ENCODE results near the gene MADD.
"Not testable (repeated sequence)": the region's sequence is repeated elsewhere in the genome, so short reads cannot be mapped to it uniquely, and the experiment has no call there.

Gene MADD

DNA sequence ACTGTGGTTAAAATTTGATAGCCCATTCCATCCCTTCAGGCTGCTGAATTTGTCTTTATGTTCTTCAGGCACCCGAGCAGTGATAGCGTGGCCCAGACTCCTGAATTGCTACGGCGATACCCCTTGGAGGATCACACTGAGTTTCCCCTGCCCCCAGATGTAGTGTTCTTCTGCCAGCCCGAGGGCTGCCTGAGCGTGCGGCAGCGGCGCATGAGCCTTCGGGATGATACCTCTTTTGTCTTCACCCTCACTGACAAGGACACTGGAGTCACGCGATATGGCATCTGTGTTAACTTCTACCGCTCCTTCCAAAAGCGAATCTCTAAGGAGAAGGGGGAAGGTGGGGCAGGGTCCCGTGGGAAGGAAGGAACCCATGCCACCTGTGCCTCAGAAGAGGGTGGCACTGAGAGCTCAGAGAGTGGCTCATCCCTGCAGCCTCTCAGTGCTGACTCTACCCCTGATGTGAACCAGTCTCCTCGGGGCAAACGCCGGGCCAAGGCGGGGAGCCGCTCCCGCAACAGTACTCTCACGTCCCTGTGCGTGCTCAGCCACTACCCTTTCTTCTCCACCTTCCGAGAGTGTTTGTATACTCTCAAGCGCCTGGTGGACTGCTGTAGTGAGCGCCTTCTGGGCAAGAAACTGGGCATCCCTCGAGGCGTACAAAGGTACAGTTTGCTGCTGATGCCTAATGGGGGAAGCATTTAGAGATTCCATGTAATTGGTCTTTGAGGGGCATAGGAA lies 4.7 kb downstream of the MADD start:
- no peak for DNase-seq (ENCODE audit: low read depth in 2 of 2)

GRCh38 chr11:47276923-47277322 lies 7.0 kb downstream of the MADD start:
- no peak for DNase-seq (ENCODE audit: low read depth in 2 of 2)

DNA sequence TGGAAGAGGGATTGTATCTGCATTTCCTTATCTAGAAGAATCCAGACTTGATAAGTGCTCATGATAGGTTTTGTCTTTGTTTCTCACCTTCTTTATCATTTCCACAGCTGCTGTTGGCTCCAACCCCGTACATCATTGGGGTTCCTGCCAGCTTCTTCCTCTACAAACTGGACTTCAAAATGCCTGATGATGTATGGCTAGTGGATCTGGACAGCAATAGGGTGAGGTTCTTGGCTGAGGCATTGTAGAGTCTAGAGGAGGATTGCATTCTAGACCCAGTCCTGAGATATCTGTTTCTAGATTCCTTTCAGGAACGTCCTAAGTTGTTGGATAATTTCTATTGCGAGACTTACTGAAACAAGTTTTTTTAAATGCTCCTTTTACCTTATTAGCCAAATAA lies 8.1 kb downstream of the MADD start:
- no peak for DNase-seq (ENCODE audit: low read depth in 2 of 2)

DNA sequence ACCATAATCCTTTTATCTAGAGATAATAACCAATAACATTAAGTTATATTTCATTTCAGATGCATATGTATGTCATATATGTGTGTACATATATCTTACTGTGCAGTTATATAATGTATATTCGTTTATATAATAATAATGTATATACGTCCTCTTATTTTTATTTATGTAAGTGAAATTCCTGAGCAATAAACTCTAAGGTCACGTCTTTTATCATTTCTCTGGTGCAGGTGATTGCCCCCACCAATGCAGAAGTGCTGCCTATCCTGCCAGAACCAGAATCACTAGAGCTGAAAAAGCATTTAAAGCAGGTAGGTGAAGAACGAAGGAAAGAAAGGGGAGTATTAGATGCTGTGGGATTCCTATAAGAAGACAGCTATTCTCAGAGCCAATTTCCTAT lies 8.8 kb downstream of the MADD start:
- no peak for DNase-seq (ENCODE audit: low read depth in 2 of 2)

DNA sequence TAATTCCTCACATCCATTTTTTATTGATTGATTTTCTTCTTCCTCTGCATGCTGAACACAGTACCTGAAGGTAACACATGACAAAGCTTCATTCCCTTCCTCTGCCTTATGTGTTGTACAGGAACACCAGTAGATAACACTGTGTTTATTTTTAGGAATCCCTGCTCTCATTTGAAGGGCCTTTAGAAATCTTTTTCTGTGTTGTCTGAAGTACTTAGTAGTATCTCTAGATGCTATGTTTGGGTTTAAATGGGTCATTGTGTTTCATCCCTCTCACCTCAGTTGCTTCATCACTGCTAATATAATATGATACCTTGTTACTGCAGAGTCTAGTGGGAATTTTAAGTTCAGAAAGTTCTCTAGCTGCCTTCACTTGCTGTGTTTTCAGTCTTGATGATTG lies 10.2 kb downstream of the MADD start:
- no peak for DNase-seq (ENCODE audit: low read depth in 2 of 2)

DNA sequence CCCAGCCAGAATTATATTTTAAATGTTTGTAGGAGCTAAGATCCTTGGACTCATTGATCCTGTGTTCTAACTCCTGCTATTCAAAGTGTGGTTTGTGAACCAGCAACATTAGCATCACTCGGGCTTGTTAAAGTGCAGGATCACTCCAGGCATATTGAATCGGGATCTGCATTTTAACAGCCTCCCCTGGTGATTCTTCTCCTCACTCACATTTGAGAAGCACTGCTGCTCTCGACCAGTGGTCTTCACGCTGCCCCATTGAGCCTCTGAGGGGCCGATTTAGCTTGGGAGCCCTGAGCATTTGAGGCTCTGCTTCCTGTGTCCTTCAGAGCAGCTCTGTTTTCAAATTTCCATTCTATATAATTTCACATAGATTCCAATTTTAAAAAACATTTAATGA lies 10.9 kb downstream of the MADD start:
- no peak for DNase-seq (ENCODE audit: low read depth in 2 of 2)

DNA sequence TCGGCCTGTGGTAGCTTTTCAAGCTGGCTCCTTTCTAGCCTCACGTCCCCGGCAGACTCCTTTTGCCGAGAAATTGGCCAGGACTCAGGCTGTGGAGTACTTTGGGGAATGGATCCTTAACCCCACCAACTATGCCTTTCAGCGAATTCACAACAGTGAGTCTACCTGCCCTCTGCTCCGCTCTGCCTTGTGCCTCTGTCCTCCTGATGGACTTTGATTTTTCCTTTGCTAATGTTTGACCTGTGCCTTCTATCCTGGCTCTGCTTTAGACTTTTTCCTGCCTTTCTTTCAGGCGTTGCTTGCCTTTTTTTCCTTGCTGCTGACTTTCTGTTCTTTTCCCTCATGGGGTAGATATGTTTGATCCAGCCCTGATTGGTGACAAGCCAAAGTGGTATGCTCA lies 12.5 kb downstream of the MADD start:
- DNase-seq (ENCODE audit: low read depth in 2 of 2): no peak

- no peak for DNase-seq (ENCODE audit: low read depth in 2 of 2)
Observed at GRCh38 chr11:47284151-47284550, 14.2 kb downstream of the MADD start.

DNA sequence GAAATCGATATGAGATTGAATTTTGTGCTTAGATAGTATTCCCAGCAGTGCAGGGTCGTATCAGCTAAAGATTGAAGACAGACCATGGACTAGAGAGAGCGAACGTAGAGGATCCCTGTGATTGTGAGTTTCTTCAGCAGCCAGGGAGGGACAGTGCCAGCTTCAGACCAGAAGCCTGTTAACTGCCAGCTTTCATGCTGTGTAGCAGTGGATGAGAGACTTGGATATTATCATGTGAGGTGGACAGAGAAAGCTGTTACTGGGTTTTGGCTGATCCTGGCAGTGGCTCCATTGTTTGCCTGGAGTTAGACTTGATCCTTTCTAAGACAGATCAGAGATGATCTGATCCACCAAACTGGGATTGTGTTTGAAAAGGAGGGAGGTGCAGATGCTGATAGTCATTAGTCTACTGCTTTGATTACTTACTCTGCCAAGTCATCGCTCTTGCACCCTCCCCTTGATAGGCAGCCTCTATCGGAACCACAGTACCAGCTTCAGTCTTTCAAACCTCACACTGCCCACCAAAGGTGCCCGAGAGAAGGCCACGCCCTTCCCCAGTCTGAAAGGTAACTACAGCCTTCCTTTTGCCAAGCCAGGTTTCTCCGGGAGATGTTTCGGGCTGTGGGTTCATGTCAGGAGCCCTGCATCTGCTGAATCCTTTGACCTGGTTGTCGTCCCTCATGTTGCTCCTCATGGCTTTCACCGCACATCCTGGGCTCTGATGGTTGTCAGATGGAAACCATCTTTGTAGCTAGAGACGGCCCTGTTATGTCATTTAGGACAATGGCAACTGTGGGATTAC lies 16.2 kb downstream of the MADD start:
- no peak for DNase-seq (ENCODE audit: low read depth in 2 of 2)

DNA sequence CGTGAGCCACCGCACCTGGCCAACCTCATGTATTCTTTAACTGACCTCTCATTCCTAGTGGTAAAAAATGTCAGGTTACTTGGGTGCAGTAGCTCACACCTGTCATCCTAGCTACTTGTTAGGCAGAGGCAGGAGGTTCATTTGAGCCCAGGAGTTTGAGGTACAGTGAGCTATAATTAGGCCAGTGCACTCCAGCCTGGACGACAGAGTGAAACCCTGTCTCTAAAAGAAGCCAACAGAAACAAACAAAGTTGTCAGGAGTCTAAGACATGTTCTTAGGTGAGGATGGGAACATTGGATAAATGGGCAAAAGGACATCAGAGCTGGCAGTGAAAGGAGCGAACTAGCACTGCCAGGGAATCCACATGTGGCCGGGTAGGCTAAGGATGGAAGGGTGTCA lies 18.1 kb downstream of the MADD start:
- no peak for DNase-seq (ENCODE audit: low read depth in 2 of 2)

GRCh38 chr11:47289856-47290255 lies 19.9 kb downstream of the MADD start:
- no peak for DNase-seq (ENCODE audit: low read depth in 2 of 2)

DNA sequence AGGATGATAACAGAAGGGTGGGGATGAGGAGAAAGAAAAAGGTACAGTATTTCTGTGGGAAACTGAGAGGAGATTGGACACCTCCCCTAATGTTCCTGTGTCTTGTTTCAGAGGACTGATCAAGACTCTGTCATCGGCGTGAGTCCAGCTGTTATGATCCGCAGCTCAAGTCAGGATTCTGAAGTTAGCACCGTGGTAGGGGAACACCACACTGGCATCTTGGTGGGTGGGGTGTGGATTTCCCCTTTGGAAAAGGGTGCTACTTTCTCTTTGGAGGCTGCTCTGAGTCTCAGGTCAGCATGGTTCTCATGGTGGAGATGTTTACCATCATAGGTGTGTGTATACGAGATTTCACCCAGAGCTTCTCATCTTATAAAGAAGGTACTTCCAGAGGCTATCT lies 25.5 kb downstream of the MADD start:
- DNase-seq (ENCODE audit: low read depth in 2 of 2): no peak

DNA sequence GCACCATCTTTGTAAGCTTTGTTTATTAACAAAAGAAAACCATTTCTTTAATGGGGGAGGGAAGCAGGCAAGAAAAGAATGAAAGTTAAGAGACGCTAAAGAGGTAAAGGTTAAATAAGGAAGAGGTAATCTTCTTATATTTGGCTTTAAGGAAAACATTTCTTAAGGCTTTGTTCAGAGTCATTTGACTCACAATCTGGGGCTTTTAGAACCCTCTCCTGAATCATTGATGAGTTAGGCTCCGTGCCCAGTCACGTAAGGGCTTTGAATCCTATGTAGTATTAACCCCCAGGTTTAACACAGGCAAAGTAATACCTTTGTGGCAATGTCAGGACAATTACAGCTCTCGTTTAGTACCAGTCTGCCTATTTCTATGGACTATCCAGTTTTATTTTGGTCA lies 26.1 kb downstream of the MADD start:
- DNase-seq (ENCODE audit: low read depth in 2 of 2): no peak

DNA sequence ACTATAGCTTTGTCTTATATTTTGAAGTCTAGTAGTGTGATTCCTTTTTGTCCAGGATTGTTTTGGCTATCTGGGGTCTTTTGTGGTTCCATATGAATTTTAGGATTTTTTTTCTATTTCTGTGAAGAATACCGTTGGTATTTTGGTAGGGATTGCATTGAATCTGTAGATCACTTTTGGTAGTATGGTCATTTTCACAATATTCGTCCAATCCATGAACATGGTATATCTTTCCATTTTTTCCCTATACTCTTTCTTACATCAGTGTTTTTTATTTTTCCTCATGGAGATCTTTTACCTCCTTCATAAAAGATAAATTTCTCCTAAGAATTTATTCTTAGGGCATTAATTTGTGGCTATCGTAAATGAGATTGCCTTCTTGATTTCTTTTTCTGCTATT lies 29.1 kb downstream of the MADD start:
- no peak for DNase-seq (ENCODE audit: low read depth in 2 of 2)

GRCh38 chr11:47302853-47303252 lies 32.9 kb downstream of the MADD start:
- no peak for DNase-seq (ENCODE audit: low read depth in 2 of 2)

- DNase-seq (ENCODE audit: low read depth in 2 of 2): no peak
Observed at GRCh38 chr11:47305734-47306483, 36.0 kb downstream of the MADD start.

GRCh38 chr11:47306484-47306844 lies 36.5 kb downstream of the MADD start:
- no peak for DNase-seq (ENCODE audit: low read depth in 2 of 2)

- DNase-seq (ENCODE audit: low read depth in 2 of 2): no peak
Observed at GRCh38 chr11:47308050-47308823, 38.3 kb downstream of the MADD start.

DNA sequence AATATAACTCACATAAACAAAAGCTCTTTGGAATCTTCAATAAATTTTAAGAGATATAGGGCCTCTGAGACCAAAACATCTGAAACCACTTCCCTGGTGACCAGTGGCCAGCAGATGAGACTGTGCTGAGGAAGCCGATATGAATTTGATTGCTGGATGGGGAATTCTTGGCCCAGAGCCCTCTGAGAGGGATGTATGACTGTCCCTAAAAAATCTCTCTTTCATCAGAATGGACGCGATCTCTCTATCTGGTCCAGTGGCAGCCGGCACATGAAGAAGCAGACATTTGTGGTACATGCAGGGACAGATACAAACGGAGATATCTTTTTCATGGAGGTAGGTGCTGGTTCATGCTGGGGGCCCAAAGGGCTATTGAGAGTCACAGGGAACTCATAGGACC lies 45.1 kb downstream of the MADD start:
- DNase-seq (ENCODE audit: low read depth in 2 of 2): no peak

- DNase-seq (ENCODE audit: low read depth in 2 of 2): not testable (repeated sequence)
Observed at GRCh38 chr11:47316501-47316900, 46.6 kb downstream of the MADD start.

GRCh38 chr11:47317064-47317828 lies 47.3 kb downstream of the MADD start:
- no peak for DNase-seq (ENCODE audit: low read depth in 2 of 2)

Data from stimulated activated CD8-positive, alpha-beta memory T cell treated with anti-CD3 and anti-CD28 coated beads, Interleukin-2, amount 100 ng/mL, for 1 hour (primary cell).